H1 (cell line): Measurements from ENCODE around the gene TPPP2. TPM values are rescaled to one million over a fixed set of nuclear protein-coding genes. Genes with fewer than 3 reads are reported as not detected.

Source experiments
- CTCF ChIA-PET: fragments of 300-600 bp; sonication (Branson Sonifier 250); formaldehyde crosslinking; loops from one replicate; lab custom pipeline; 2021; ENCODE audit not compliant: partially characterized antibody; lab: Charles Lee
- POLR2A ChIA-PET: fragments of 300-600 bp; sonication (Branson Sonifier 250); formaldehyde crosslinking; loops from one replicate; lab custom pipeline; 2021; ENCODE audit warnings: inconsistent platforms; ENCODE audit not compliant: partially characterized antibody; lab: Charles Lee
- DNase-seq, 2 experiments: peaks; one replicate each; pipeline versions ENCODE4 v3.0.0 to v3.0.0-alpha.2; 2010 to 2022; ENCODE audit warnings: low spot score in 2 of 2, low read depth in 1 of 2, mixed read lengths in 1 of 2
- FAIRE-seq: peaks from 2 replicates; lab custom pipeline; 2011; peaks lifted over from hg19 to GRCh38; lab: Jason Lieb, UNC
- H2AFZ ChIP-seq: 2 replicates; pipeline ENCODE4 v1.8.1; 2012; ENCODE audit warnings: low read length, inconsistent platforms
- H2AK5ac ChIP-seq: 2 replicates; pipeline ENCODE4 v1.6.1; 2013; ENCODE audit warnings: low read depth, low read length
- H2BK120ac ChIP-seq: replicated peaks from 2 replicates; pipeline ENCODE3; 2013; ENCODE audit warnings: low read depth, low read length, inconsistent platforms
- H2BK12ac ChIP-seq: 2 replicates; pipeline ENCODE4 v1.6.1; 2013; ENCODE audit warnings: low read depth, low read length
- H2BK15ac ChIP-seq: 2 replicates; pipeline ENCODE4 v1.6.1; 2013; ENCODE audit warnings: low read length
- H2BK20ac ChIP-seq: 2 replicates; pipeline ENCODE4 v1.6.1; 2013; ENCODE audit warnings: low read length
- H2BK5ac ChIP-seq: 2 replicates; pipeline ENCODE4 v1.6.1; 2013; ENCODE audit warnings: low read depth, low read length
- H3K14ac ChIP-seq: 2 replicates; pipeline ENCODE4 v1.6.1; 2013; ENCODE audit warnings: inconsistent platforms; ENCODE audit not compliant: insufficient read length
- H3K18ac ChIP-seq: 2 replicates; pipeline ENCODE4 v1.6.1; 2013; ENCODE audit warnings: low read length; ENCODE audit errors: extremely low read depth
- H3K23ac ChIP-seq: 2 replicates; pipeline ENCODE4 v1.6.1; 2013; ENCODE audit warnings: inconsistent platforms; ENCODE audit not compliant: insufficient read length
- H3K23me2 ChIP-seq: 2 replicates; pipeline ENCODE4 v1.6.1; 2013; ENCODE audit warnings: low read depth, low read length
- H3K27ac ChIP-seq: 2 replicates; pipeline ENCODE4 v1.6.1; 2011; ENCODE audit warnings: low read depth, low read length, inconsistent platforms
- H3K27me3 ChIP-seq, 4 experiments: replicated peaks in 1 of 4; 1 replicate in 1 of 4; 2 replicates in 3 of 4; pipeline versions ENCODE4 v1.6.1 to v1.8.1; 2011 to 2013; ENCODE audit warnings: low read length in 3 of 4, mild to moderate bottlenecking in 3 of 4, inconsistent platforms in 2 of 4, mixed read lengths in 2 of 4, moderate library complexity in 1 of 4; ENCODE audit not compliant: control insufficient read depth in 3 of 4, insufficient read depth in 3 of 4; ENCODE audit errors: extremely low read depth in 1 of 4
- H3K36me3 ChIP-seq, 4 experiments: 2 replicates each; pipeline versions ENCODE4 v1.6.1 to v1.8.1; 2011 to 2013; ENCODE audit warnings: mild to moderate bottlenecking in 4 of 4, low read length in 3 of 4, moderate library complexity in 2 of 4, control low read depth in 1 of 4, inconsistent platforms in 1 of 4; ENCODE audit not compliant: insufficient read depth in 4 of 4, control insufficient read depth in 2 of 4
- H3K4ac ChIP-seq: replicated peaks from 2 replicates; pipeline ENCODE3; 2013; ENCODE audit warnings: low read length, low read depth, mixed read lengths, inconsistent platforms; ENCODE audit not compliant: insufficient read length
- H3K4me1 ChIP-seq, 4 experiments: replicated peaks in 1 of 4; 1 replicate in 1 of 4; 2 replicates in 3 of 4; pipeline versions ENCODE4 v1.6.1 to v1.8.1; 2011 to 2013; ENCODE audit warnings: low read length in 3 of 4, inconsistent platforms in 2 of 4, mixed read lengths in 1 of 4; ENCODE audit not compliant: insufficient read depth in 4 of 4, control insufficient read depth in 3 of 4
- H3K4me2 ChIP-seq, 2 experiments: 2 replicates each; pipeline versions ENCODE4 v1.6.1 to v1.8.1; 2011 to 2013; ENCODE audit warnings: low read depth in 2 of 2, low read length in 2 of 2, control low read depth in 1 of 2, inconsistent platforms in 1 of 2, mild to moderate bottlenecking in 1 of 2; ENCODE audit not compliant: insufficient read depth in 1 of 2
- H3K4me3 ChIP-seq, 4 experiments: fragments of 200-600, 300-600 bp in 1 of 4; sonication (generic), shearing (Covaris generic), sonication (Bioruptor Twin) in 1 of 4; 2 replicates each; pipeline versions ENCODE4 v1.5.1 to v1.8.1; 2011 to 2016; ENCODE audit warnings: low read length in 4 of 4, low read depth in 3 of 4, control low read depth in 2 of 4, inconsistent platforms in 2 of 4, mild to moderate bottlenecking in 2 of 4, mixed read lengths in 1 of 4, moderate library complexity in 1 of 4; ENCODE audit not compliant: insufficient read depth in 2 of 4; ENCODE audit errors: extremely low read depth in 1 of 4
- H3K56ac ChIP-seq: replicated peaks from 2 replicates; pipeline ENCODE3; 2013; ENCODE audit warnings: low read depth, mild to moderate bottlenecking, mixed read lengths, low read length, inconsistent platforms; ENCODE audit not compliant: insufficient read length
- H3K79me1 ChIP-seq: 2 replicates; pipeline ENCODE4 v1.6.1; 2013; ENCODE audit warnings: low read depth, low read length, control low read depth
- H3K79me2 ChIP-seq, 2 experiments: 2 replicates each; pipeline versions ENCODE4 v1.6.1 to v1.8.1; 2012 to 2013; ENCODE audit warnings: low read length in 2 of 2, mild to moderate bottlenecking in 2 of 2, inconsistent platforms in 1 of 2; ENCODE audit not compliant: insufficient read depth in 2 of 2, control insufficient read depth in 1 of 2
- H3K9ac ChIP-seq, 4 experiments: replicated peaks in 1 of 4; 1 replicate in 1 of 4; 2 replicates in 3 of 4; pipeline versions ENCODE4 v1.6.1 to v1.8.1; 2011 to 2013; ENCODE audit warnings: low read depth in 3 of 4, low read length in 3 of 4, control low read depth in 2 of 4, mild to moderate bottlenecking in 2 of 4, moderate library complexity in 2 of 4, inconsistent platforms in 1 of 4; ENCODE audit errors: extremely low read depth in 1 of 4
- H3K9me3 ChIP-seq, 2 experiments: 2 replicates each; pipeline versions ENCODE4 v1.6.1 to v1.8.1; 2012 to 2013; ENCODE audit warnings: mild to moderate bottlenecking in 2 of 2, moderate library complexity in 2 of 2, control low read depth in 1 of 2, inconsistent platforms in 1 of 2, low read depth in 1 of 2, low read length in 1 of 2, mixed read lengths in 1 of 2; ENCODE audit not compliant: insufficient read depth in 2 of 2
- H4K20me1 ChIP-seq, 2 experiments: replicated peaks in 1 of 2; 2 replicates each; pipeline versions ENCODE3 to v1.8.1; 2011 to 2013; ENCODE audit warnings: inconsistent platforms in 2 of 2, low read length in 2 of 2, mild to moderate bottlenecking in 1 of 2; ENCODE audit not compliant: insufficient read depth in 2 of 2, control insufficient read depth in 1 of 2
- H4K5ac ChIP-seq: 2 replicates; pipeline ENCODE4 v1.6.1; 2013; ENCODE audit warnings: low read length, low read depth, mixed read lengths, inconsistent platforms; ENCODE audit not compliant: insufficient read length
- H4K8ac ChIP-seq: 2 replicates; pipeline ENCODE4 v1.8.0; 2013; ENCODE audit warnings: mild to moderate bottlenecking, moderate library complexity, low read length, inconsistent platforms; ENCODE audit not compliant: insufficient read depth; ENCODE audit errors: extremely low read depth
- H4K91ac ChIP-seq: replicated peaks from 2 replicates; pipeline ENCODE3; 2013; ENCODE audit warnings: low read length, mixed read lengths, inconsistent platforms; ENCODE audit not compliant: insufficient read length
- ASH2L ChIP-seq: fragments of 200-600, 300-600 bp; sonication (generic); IDR thresholded peaks from one replicate; pipeline ENCODE4 v1.7.1; 2017; ENCODE audit warnings: low read length
- TAF7 ChIP-seq: optimal IDR thresholded peaks from 2 replicates; pipeline ENCODE3; 2011; ENCODE audit warnings: low read depth, mild to moderate bottlenecking, inconsistent platforms, low read length, moderate library complexity, borderline replicate concordance
- TCF12 ChIP-seq: IDR thresholded peaks from 2 replicates; pipeline ENCODE4 v1.6.1; 2011; ENCODE audit warnings: low read depth, mild to moderate bottlenecking, low read length
- WGBS, 2 experiments: shearing (Covaris generic) in 1 of 2; methylation state at CpG; one replicate each; pipeline versions ENCODE4 v1.1.6 to v1.1.7; 2013 to 2015; ENCODE audit warnings: low lambda C conversion rate in 2 of 2, mixed read lengths in 2 of 2, inconsistent platforms in 1 of 2, low coverage in 1 of 2, missing lambda C conversion rate in 1 of 2; ENCODE audit not compliant: insufficient replicate concordance in 2 of 2, insufficient coverage in 1 of 2, insufficient read length in 1 of 2; ENCODE audit errors: extremely low coverage in 1 of 2, missing lambda C conversion rate in 1 of 2; 5-methylcytosine and 5-hydroxymethylcytosine counted together
- polyA plus RNA-seq, 7 experiments: library from polyadenylated mRNA; depleted of rRNA in 3 of 7; stranded (reverse) in 5 of 7; unstranded in 2 of 7; fragments of >200 nt in 5 of 7; fragments of 200-250 nt in 2 of 7; gene quantifications; 1 replicate in 5 of 7; 2 replicates in 1 of 7; 4 replicates in 1 of 7; pipeline versions ENCODE4 v1.2.1 to v1.2.3, GENCODE V29; 2011 to 2013; ENCODE audit warnings: missing spikeins in 2 of 7, mixed read lengths in 2 of 7
- total RNA-seq: library from RNA; stranded (reverse); fragmentation: NEBNext Ultra II Directional; extraction: Animal tissue kit (Norgen Biotek cat#: 25700); gene quantifications from 2 replicates; pipeline ENCODE4 v1.2.1, GENCODE V29; 2021

The TPPP2 gene
- total and polyA plus RNA-seq, 2 of the 8 experiments (the other 6 are each of a cell fraction or from before 2014, with no cell fraction given): not detected

GRCh38 chr14:21036751-21037150 is 6.7 kb downstream of the TPPP2 start:
- Histone ChIP-seq H2BK5ac (no peak overlapping the region), H3K14ac (no peak overlapping the region), H3K4ac (no peak overlapping the region), H3K23me2 (peaks cover 2% of the 10 kb centered on the region; the same call in 1 of the 2 replicates), H3K18ac (no peak overlapping the region), H3K79me2 (no peaks in the 10 kb centered on the region), H3K4me3 (no peak overlapping the region), H4K20me1 (no peaks in the 10 kb centered on the region), H3K4me2 (no peak overlapping the region), H4K8ac (no peak overlapping the region), H4K91ac (no peak overlapping the region), H2BK12ac (no peak overlapping the region), H3K9ac (no peak overlapping the region), H2BK15ac (no peak overlapping the region), H3K4me1 (peaks cover 8 to 11% (median 10%) of the 10 kb centered on the region in 4 experiments; a peak in 6 of 7 replicates), H2BK20ac (no peak overlapping the region), H3K27me3 (no peaks in the 10 kb centered on the region), H3K27ac (no peak overlapping the region), H3K79me1 (no peaks in the 10 kb centered on the region), H3K9me3 (no peaks in the 10 kb centered on the region), H2AFZ (no peak overlapping the region), H2AK5ac (no peak overlapping the region), H3K36me3 (no peaks in the 10 kb centered on the region), H3K56ac (no peak overlapping the region), H4K5ac (no peak overlapping the region), H3K23ac (no peak overlapping the region), H2BK120ac (no peak overlapping the region)
- FAIRE-seq (no peak), DNase-seq (no peak)
- TF ChIP-seq TAF7 (no peak), TCF12 (no peak), ASH2L (no peak)
- POLR2A ChIA-PET: interaction anchor here (1.2 kb wide), 1 partner anchor 10 kb away, joined by 3 read pairs; no protein-coding TSS in a partner anchor
- 91% methylated on average over 7 of the region's 7 CpGs; no CpG with 5 or more reads in 1 of the 2 experiments for WGBS, 2 experiments
- CTCF ChIA-PET: interaction anchor here (0.8 to 8.8 kb wide), 9 partner anchors 9 to 67 kb away, joined by 3 to 152 read pairs (median 7); no protein-coding TSS in a partner anchor
